ENCODE results near the gene REC8. TPM values are rescaled to one million over a fixed set of nuclear protein-coding genes. Genes with fewer than 3 reads are reported as not detected.
A peak's percentile ranks its signal among the peaks of the same experiment; 100 is the strongest.

Gene REC8
- total RNA-seq, 2 donors from 2014 or later, result 7.8 to 8.9 TPM

- H3K36me3 ChIP-seq (replicated peaks in 1 of 2; ENCODE audit: insufficient read depth in 1 of 2, low read depth in 2 of 2), result no peaks in the 10 kb centered on the region
- no peak overlapping the region for H3K4me3 ChIP-seq
- intact Hi-C loops (cut with DNase I), result no loop called here
- WGBS, 2 donors, result 6 to 25% methylated on average over 5 to 7 of the region's 7 CpGs
- DNase-seq (peak; percentile 78 to 93 (median 90)), ATAC-seq (peak; percentile 57)
- H3K4me1 ChIP-seq, result peaks cover 37% of the 10 kb centered on the region
- TF ChIP-seq, protein P1, sequence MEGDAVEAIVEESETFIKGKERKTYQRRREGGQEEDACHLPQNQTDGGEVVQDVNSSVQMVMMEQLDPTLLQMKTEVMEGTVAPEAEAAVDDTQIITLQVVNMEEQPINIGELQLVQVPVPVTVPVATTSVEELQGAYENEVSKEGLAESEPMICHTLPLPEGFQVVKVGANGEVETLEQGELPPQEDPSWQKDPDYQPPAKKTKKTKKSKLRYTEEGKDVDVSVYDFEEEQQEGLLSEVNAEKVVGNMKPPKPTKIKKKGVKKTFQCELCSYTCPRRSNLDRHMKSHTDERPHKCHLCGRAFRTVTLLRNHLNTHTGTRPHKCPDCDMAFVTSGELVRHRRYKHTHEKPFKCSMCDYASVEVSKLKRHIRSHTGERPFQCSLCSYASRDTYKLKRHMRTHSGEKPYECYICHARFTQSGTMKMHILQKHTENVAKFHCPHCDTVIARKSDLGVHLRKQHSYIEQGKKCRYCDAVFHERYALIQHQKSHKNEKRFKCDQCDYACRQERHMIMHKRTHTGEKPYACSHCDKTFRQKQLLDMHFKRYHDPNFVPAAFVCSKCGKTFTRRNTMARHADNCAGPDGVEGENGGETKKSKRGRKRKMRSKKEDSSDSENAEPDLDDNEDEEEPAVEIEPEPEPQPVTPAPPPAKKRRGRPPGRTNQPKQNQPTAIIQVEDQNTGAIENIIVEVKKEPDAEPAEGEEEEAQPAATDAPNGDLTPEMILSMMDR (IDR thresholded peaks at IDR 0.05), result no peak
- peak in 2 of 3 donors; percentile 40 to 59 for TF ChIP-seq POLR2A (IDR thresholded peaks at IDR 0.05)
- no peaks in the 10 kb centered on the region for H3K9me3 ChIP-seq
- H3K27me3 ChIP-seq, result no peaks in the 10 kb centered on the region
- peak overlapping the region; percentile 85 to 96 (median 92) for H3K27ac ChIP-seq
Measured at GRCh38 chr14:24130717-24131548, 40.9 kb upstream of the REC8 start.

DNA sequence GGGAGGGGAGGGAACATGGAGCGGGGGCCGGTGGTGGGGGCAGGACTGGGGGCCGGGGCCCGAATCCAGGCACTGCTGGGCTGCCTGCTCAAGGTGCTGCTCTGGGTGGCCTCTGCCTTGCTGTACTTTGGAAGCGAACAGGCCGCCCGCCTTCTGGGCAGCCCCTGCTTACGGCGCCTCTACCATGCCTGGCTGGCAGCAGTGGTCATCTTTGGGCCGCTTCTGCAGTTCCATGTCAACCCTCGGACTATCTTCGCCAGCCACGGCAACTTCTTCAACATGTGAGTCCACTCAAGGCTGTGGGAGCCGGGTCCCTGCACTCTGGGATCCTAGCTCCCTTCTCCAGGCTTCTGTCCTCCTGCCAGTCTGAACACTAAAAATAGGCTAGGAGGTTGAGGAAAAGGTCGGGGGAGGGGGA lies 40.3 kb upstream of the REC8 start:
- ATAC-seq, result no peak
- H3K36me3 ChIP-seq (replicated peaks in 1 of 2; ENCODE audit: insufficient read depth in 1 of 2, low read depth in 2 of 2), result no peaks in the 10 kb centered on the region
- TF ChIP-seq, protein P1 (IDR thresholded peaks at IDR 0.05), result no peak
- TF ChIP-seq POLR2A (IDR thresholded peaks at IDR 0.05), result no peak
- peak overlapping the region; percentile 85 to 96 (median 92) for H3K27ac ChIP-seq
- H3K4me3 ChIP-seq, result no peak overlapping the region
- intact Hi-C loops (cut with DNase I), result no loop called here
- H3K27me3 ChIP-seq, result no peaks in the 10 kb centered on the region
- WGBS, 2 donors, result 45 to 53% methylated on average over 8 to 12 of the region's 15 CpGs
- no peaks in the 10 kb centered on the region for H3K9me3 ChIP-seq
- no peak for DNase-seq
- H3K4me1 ChIP-seq, result peaks cover 39% of the 10 kb centered on the region

GRCh38 chr14:24132061-24132685 lies 39.7 kb upstream of the REC8 start:
- H3K9me3 ChIP-seq, result no peaks in the 10 kb centered on the region
- no peak overlapping the region for H3K4me3 ChIP-seq
- no peaks in the 10 kb centered on the region for H3K27me3 ChIP-seq
- ATAC-seq (peak; percentile 18), DNase-seq (peak; percentile 76 to 90 (median 85))
- peak; percentile 53 to 61 (median 58) for TF ChIP-seq POLR2A (IDR thresholded peaks at IDR 0.05)
- TF ChIP-seq, protein P1 (IDR thresholded peaks at IDR 0.05), result no peak
- intact Hi-C loops (cut with DNase I), result no loop called here
- 27 to 49% methylated on average over 13 to 24 of the region's 24 CpGs for WGBS, 2 donors
- no peaks in the 10 kb centered on the region for H3K36me3 ChIP-seq (replicated peaks in 1 of 2; ENCODE audit: insufficient read depth in 1 of 2, low read depth in 2 of 2)
- peaks cover 46% of the 10 kb centered on the region for H3K4me1 ChIP-seq
- H3K27ac ChIP-seq, result peak overlapping the region; percentile 85 to 96 (median 92)

DNA sequence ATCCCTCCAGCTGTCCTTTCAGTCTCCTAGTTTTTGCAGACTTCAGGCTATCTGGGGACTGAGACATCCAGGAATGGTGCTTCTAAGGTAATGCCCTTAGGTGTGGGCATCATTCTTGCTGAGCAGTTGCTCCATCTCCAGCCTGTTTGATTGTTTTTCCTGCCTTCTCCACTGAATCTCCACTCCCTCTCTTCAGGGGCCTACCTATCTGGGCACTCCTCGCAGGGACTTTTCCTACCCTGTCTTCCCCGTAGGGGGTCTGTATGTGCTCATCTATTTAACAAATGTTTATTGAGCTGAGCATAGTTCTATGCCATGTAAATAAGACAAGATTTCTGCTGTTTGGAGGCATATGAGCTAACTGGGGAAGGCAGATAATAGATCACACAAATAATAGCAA lies 38.9 kb upstream of the REC8 start:
- Histone ChIP-seq H3K36me3 (replicated peaks in 1 of 2; ENCODE audit: insufficient read depth in 1 of 2, low read depth in 2 of 2) (peaks cover 0 to 3% of the 10 kb centered on the region in 2 donors), H3K27me3 (no peaks in the 10 kb centered on the region), H3K9me3 (no peaks in the 10 kb centered on the region), H3K4me1 (peaks cover 52% of the 10 kb centered on the region), H3K4me3 (no peak overlapping the region), H3K27ac (peak overlapping the region in 3 of 4 donors; percentile 85 to 96 (median 93))
- DNase-seq, result no peak
- intact Hi-C loops (cut with DNase I), result no loop called here
- TF ChIP-seq, protein P1 (IDR thresholded peaks at IDR 0.05), result no peak
- no peak for TF ChIP-seq POLR2A (IDR thresholded peaks at IDR 0.05)
- WGBS, 2 donors, result 96 to 100% methylated on average over 2 of the region's 2 CpGs
- no peak for ATAC-seq
